KOPT-K1 (cell line): Measurements from ENCODE around the gene FAM118B.
"Not testable (repeated sequence)": the region's sequence is repeated elsewhere in the genome, so short reads cannot be mapped to it uniquely, and the experiment has no call there.

Experiments
- H3K27ac ChIP-seq: fragments of 200-600 bp; sonication (generic); 2 replicates; pipeline ENCODE4 v1.5.1; 2016; ENCODE audit warnings: antibody characterized with exemption, mild to moderate bottlenecking, low read depth, low read length; ENCODE audit not compliant: poor library complexity, severe bottlenecking
- H3K36me3 ChIP-seq: fragments of 200-600 bp; sonication (generic); 2 replicates; pipeline ENCODE4 v1.5.1; 2017; ENCODE audit warnings: antibody characterized with exemption, mild to moderate bottlenecking, low read length, moderate library complexity; ENCODE audit not compliant: insufficient read depth
- H3K9me3 ChIP-seq: fragments of 200-600 bp; sonication (generic); 2 replicates; pipeline ENCODE4 v1.5.1; 2017; ENCODE audit warnings: antibody characterized with exemption, low read length, mild to moderate bottlenecking; ENCODE audit not compliant: insufficient read depth, poor library complexity, severe bottlenecking

Gene FAM118B

DNA sequence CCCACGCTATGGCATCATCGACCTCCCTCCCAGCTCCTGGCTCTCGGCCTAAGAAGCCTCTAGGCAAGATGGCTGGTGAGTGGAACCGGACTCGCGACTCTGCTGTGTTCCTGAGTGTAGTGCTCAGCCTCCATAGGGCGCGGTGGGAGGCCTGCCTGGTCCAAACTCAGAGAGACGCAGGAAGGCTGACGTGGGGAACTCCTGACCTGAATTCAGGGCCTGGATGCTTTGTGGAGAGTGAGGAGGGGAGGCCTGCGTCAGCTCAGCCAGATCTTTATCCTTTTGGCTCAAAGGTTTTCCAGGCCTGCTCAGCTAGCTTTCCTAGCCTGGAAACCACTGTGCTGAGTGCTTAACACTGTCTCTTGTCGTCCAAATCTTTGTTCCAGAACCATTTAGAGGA lies 79.3 kb downstream of the FAM118B start:
- H3K27ac ChIP-seq, result no peak overlapping the region
- peaks cover 18% of the 10 kb centered on the region; the same call in 1 of the 2 replicates for H3K36me3 ChIP-seq
- no peaks in the 10 kb centered on the region for H3K9me3 ChIP-seq

- Histone ChIP-seq H3K36me3 (peaks cover 22% of the 10 kb centered on the region; the same call in 1 of the 2 replicates), H3K27ac (no peak overlapping the region), H3K9me3 (no peaks in the 10 kb centered on the region)
Measured at GRCh38 chr11:126293726-126294125, 82.1 kb downstream of the FAM118B start.

- no peak overlapping the region for H3K27ac ChIP-seq
Measured at GRCh38 chr11:126297004-126297403, 85.4 kb downstream of the FAM118B start.

DNA sequence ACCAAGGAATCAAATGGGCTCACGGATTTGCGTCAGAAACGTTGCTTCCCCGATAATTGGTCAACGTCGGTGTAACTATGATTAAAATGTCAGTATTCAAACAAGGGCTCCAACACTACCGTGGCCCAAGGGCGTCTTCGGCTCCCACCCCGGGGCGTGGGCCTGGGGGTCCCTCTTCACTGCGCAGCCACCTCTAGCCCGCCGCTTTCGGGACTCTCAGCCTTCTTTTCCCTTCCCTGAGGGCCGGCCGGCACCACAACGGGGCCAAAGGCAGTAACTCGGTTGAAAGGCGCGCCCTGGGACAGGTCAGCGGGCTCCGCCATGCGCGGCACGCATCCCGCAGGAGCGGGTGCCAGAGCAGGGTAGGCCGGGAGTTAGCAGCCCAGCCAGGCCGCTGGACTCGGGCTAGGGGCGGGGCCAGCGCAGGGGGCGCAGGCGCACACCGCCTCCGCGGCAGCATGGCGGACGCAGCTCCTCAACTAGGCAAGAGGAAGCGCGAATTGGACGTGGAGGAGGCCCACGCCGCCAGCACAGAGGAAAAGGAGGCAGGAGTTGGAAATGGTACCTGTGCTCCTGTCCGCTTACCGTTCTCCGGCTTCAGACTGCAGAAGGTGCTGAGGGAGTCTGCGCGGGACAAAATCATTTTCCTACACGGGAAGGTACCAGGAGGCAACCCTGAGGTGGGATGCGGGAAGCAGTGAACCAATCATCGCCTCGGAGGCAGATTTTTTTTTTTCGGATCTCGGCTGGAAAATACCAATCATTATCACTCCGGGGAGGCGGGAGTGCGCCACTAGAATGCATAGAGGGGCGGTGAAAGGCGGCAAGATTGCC lies 92.3 kb downstream of the FAM118B start, which contains the start of gene DCPS:
DCPS (plus strand) TSS at position 438 of the 834 bp plus-strand sequence; CDS start at position 459, 21 bp downstream.
- H3K9me3 ChIP-seq, result no peaks in the 10 kb centered on the region
- peak within 1 kb of the TSS; percentile 89 for H3K27ac ChIP-seq
- H3K36me3 ChIP-seq, result peaks cover 19% of the 10 kb centered on the region; the same call in 1 of the 2 replicates

More at GRCh38 chr11:126297004-126297403, 85.4 kb downstream of the FAM118B start:
- Histone ChIP-seq H3K36me3 (peaks cover 32% of the 10 kb centered on the region; the same call in 1 of the 2 replicates), H3K9me3 (no peaks in the 10 kb centered on the region)

GRCh38 chr11:126304457-126305075 lies 93.0 kb downstream of the FAM118B start:
- Histone ChIP-seq H3K36me3 (peaks cover 15% of the 10 kb centered on the region; the same call in 1 of the 2 replicates), H3K27ac (peak overlapping the region; percentile 89), H3K9me3 (no peaks in the 10 kb centered on the region)

GRCh38 chr11:126305699-126306098 lies 94.1 kb downstream of the FAM118B start:
- Histone ChIP-seq H3K36me3 (peaks cover 17% of the 10 kb centered on the region; the same call in 1 of the 2 replicates), H3K9me3 (no peaks in the 10 kb centered on the region), H3K27ac (no peak overlapping the region)

DNA sequence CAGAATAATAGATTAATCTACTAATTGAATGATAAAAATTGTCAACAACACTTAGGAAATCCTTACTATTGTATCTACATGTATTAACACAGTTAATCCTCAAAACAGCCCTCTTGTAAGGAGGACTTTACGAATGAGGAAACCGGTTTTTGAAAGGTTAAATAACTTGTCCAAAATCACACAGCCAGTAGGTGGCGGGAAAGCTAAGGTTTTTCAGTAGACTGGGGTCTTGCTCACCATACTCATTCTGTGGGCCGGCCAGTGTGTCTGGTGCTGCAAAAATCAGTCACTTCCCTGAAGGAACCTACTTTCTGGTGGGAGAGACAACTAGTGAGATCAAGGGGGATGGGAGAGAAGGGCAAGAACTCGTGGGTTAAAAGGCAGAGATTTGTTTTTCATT lies 96.1 kb downstream of the FAM118B start:
- Histone ChIP-seq H3K36me3 (peaks cover 28% of the 10 kb centered on the region; the same call in 1 of the 2 replicates), H3K27ac (no peak overlapping the region), H3K9me3 (no peaks in the 10 kb centered on the region)

DNA sequence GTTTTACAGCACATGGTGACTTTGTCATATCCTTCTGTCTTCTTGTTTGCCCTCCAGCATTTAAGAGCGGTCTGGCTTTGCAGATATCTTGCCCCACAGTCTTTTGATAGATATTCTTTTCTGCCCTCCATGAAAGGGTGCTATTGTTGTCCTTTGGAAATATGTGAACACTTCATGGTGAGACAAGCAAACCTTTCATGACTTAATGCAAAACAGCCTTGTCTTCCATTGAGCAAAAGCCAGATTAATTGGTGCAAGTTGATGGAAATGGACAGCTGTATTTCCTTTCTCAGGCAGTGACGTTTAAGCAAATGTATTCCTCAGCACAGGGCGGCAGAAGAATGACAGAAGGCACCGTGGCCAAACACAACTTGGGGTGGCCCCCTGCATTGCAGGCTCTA lies 96.7 kb downstream of the FAM118B start:
- no peak overlapping the region for H3K27ac ChIP-seq
- no peaks in the 10 kb centered on the region for H3K9me3 ChIP-seq
- peaks cover 32% of the 10 kb centered on the region; the same call in 1 of the 2 replicates for H3K36me3 ChIP-seq

- H3K27ac ChIP-seq, H3K9me3 ChIP-seq: not testable (repeated sequence)
- H3K36me3 ChIP-seq, result peaks cover 32% of the 10 kb centered on the region; the same call in 1 of the 2 replicates
Measured at GRCh38 chr11:126308771-126309170, 97.2 kb downstream of the FAM118B start.

- H3K9me3 ChIP-seq, result no peaks in the 10 kb centered on the region
- peaks cover 37% of the 10 kb centered on the region; the same call in 1 of the 2 replicates for H3K36me3 ChIP-seq
- no peak overlapping the region for H3K27ac ChIP-seq
Measured at GRCh38 chr11:126310200-126310991, 98.8 kb downstream of the FAM118B start.

GRCh38 chr11:126310992-126311310 lies 99.4 kb downstream of the FAM118B start:
- no peak overlapping the region for H3K27ac ChIP-seq
- H3K36me3 ChIP-seq, result peaks cover 37% of the 10 kb centered on the region; the same call in 1 of the 2 replicates
- H3K9me3 ChIP-seq, result peaks cover 2% of the 10 kb centered on the region

DNA sequence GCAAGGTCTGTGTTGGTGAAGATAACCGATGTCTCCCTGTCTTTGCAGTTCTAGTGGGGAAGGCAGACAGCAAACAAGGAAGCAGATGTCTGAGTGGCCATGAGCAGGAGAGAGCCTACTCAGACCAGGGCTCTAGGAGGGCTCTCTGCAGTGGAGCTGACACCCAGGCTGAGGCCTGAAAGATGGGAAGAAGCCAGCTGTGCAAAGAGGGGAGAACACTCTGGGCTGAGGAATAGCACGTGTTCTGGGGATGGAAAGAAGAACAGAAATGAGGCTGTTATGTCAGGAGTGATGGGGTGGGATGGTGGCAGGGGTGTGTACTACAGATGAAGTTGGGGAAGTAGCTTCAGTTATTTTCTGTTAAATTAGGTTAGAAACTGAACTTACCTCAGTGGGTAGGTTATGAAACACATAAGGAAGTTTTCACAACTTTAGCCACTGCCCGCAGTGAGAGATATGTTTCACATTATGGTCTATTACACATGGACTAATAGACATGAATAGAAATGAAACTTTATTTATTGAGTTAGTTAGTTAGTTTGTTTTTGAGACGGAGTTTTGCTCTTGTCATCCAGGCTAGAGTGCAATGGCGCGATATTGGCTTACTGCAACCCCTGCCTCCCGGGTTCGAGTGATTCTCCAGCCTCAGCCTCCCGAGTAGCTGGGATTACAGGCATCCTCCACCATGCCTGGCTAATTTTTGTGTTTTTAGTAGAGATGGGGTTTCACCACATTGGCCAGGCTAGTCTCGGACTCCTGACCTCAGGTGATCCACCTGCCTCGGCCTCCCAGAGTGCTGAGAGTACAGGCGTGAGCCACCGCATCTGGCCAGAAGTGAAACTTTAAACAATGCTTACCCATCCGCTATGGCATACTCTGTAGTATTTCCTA lies 100.1 kb downstream of the FAM118B start:
- H3K27ac ChIP-seq, result no peak overlapping the region

More for the DNA sequence above, 100.1 kb downstream of the FAM118B start:
- H3K36me3 ChIP-seq, result peaks cover 34% of the 10 kb centered on the region; the same call in 1 of the 2 replicates
- H3K9me3 ChIP-seq, result peaks cover 5% of the 10 kb centered on the region
